HCT116 (cell line): ENCODE measurements around the gene GAD1. TPM values are rescaled to one million over a fixed set of nuclear protein-coding genes. Genes with fewer than 3 reads are reported as not detected.

Source experiments
- ATAC-seq: fragments of 200-7000 bp; cut with Tn5 transposase; 2 replicates; pipeline ENCODE4 v1.9.1; 2020; ENCODE audit warnings: mild to moderate bottlenecking, moderate library complexity
- BruUV-seq: library from RNA; stranded (reverse); fragments of 400-500 nt; replicated peaks from 2 replicates; lab custom pipeline; 2021; lab: Mats Ljungman, UMichigan
- CTCF ChIA-PET: fragments of 300-600 bp; sonication (Branson Sonifier 250); formaldehyde crosslinking; loops from one replicate; lab custom pipeline; 2021; ENCODE audit warnings: antibody characterized with exemption; lab: Charles Lee
- POLR2A ChIA-PET: fragments of 300-600, 350-600 bp; sonication (Branson Sonifier 250); formaldehyde crosslinking; loops from one replicate; lab custom pipeline; 2021; ENCODE audit warnings: antibody characterized with exemption; lab: Charles Lee
- RAD21 ChIA-PET, 2 experiments: fragments of 300-600 bp; sonication (Branson Sonifier 250); formaldehyde crosslinking; loops; one replicate each; lab custom pipeline; 2023; ENCODE audit warnings: low total read pairs in 2 of 2; ENCODE audit not compliant: uncharacterized antibody in 2 of 2, unreplicated experiment in 2 of 2, low non-redundant PET in 1 of 2; lab: Charles Lee
- DNase-seq: peaks from one replicate; pipeline ENCODE4 v3.0.0-alpha.2; 2010; ENCODE audit warnings: low read depth, low spot score
- H2AFZ ChIP-seq: fragments of 200-600 bp; shearing (Covaris generic), sonication (generic); 2 replicates; pipeline ENCODE4 v1.6.1; 2017; ENCODE audit warnings: low read depth, mixed run types, mixed read lengths, antibody characterized with exemption, low read length; ENCODE audit not compliant: poor library complexity, severe bottlenecking
- H3K27ac ChIP-seq: 2 replicates; pipeline ENCODE4 v1.5.1; 2012; ENCODE audit warnings: low read depth, low read length
- H3K27me3 ChIP-seq: fragments of 200-600 bp; sonication (generic); 2 replicates; pipeline ENCODE4 v1.6.1; 2016; ENCODE audit warnings: mixed run types, low read length, mixed read lengths; ENCODE audit not compliant: insufficient read depth
- H3K36me3 ChIP-seq, 2 experiments: fragments of 200-500 bp in 1 of 2; fragments of 200-600 bp in 1 of 2; sonication (Bioruptor generic) in 1 of 2; sonication (generic) in 1 of 2; 2 replicates each; pipeline versions ENCODE4 v1.5.1 to v1.6.1; 2014 to 2016; ENCODE audit warnings: low read length in 2 of 2, inconsistent platforms in 1 of 2, mixed read lengths in 1 of 2, mixed run types in 1 of 2; ENCODE audit not compliant: insufficient read depth in 2 of 2, control insufficient read depth in 1 of 2
- H3K4me1 ChIP-seq, 2 experiments: fragments of 200-600 bp in 1 of 2; sonication (generic) in 1 of 2; 2 replicates each; pipeline versions ENCODE4 v1.5.1 to v1.6.1; 2012 to 2017; ENCODE audit warnings: low read length in 2 of 2, inconsistent platforms in 1 of 2, mild to moderate bottlenecking in 1 of 2, mixed read lengths in 1 of 2, mixed run types in 1 of 2, moderate library complexity in 1 of 2; ENCODE audit not compliant: insufficient read depth in 2 of 2, control insufficient read depth in 1 of 2
- H3K4me2 ChIP-seq: fragments of 200-600 bp; sonication (generic); 2 replicates; pipeline ENCODE4 v1.6.1; 2017; ENCODE audit warnings: mixed run types, low read length, mixed read lengths
- H3K4me3 ChIP-seq, 2 experiments: fragments of 200-600 bp in 1 of 2; sonication (generic) in 1 of 2; replicated peaks in 1 of 2; 2 replicates each; pipeline ENCODE4 v1.5.1; 2011 to 2016; ENCODE audit warnings: low read length in 2 of 2, control low read depth in 1 of 2, low read depth in 1 of 2, mild to moderate bottlenecking in 1 of 2, mixed read lengths in 1 of 2, mixed run types in 1 of 2
- H3K79me2 ChIP-seq: fragments of 200-600 bp; sonication (generic); 2 replicates; pipeline ENCODE4 v1.6.1; 2017; ENCODE audit warnings: mild to moderate bottlenecking, mixed run types, low read length, moderate library complexity, mixed read lengths; ENCODE audit not compliant: insufficient read depth
- H3K9ac ChIP-seq: fragments of 200-600 bp; sonication (generic); 2 replicates; pipeline ENCODE4 v1.6.1; 2016; ENCODE audit warnings: low read length, mixed read lengths
- H3K9me2 ChIP-seq: fragments of 200-600 bp; sonication (generic), shearing (Covaris generic); 2 replicates; pipeline ENCODE4 v1.6.1; 2017; ENCODE audit warnings: mixed run types, mild to moderate bottlenecking, moderate library complexity; ENCODE audit not compliant: insufficient read depth
- H3K9me3 ChIP-seq, 2 experiments: fragments of 200-500 bp in 1 of 2; fragments of 200-600 bp in 1 of 2; sonication (Bioruptor generic) in 1 of 2; sonication (generic) in 1 of 2; 2 replicates each; pipeline ENCODE4 v1.6.1; 2014 to 2017; ENCODE audit warnings: low read length in 2 of 2, mixed read lengths in 2 of 2, inconsistent platforms in 1 of 2, low read depth in 1 of 2, mild to moderate bottlenecking in 1 of 2, mixed run types in 1 of 2, moderate library complexity in 1 of 2; ENCODE audit not compliant: control insufficient read depth in 1 of 2, insufficient read depth in 1 of 2
- H4K20me1 ChIP-seq: fragments of 200-600 bp; sonication (generic), shearing (Covaris generic); 2 replicates; pipeline ENCODE4 v1.6.1; 2017; ENCODE audit warnings: mixed run types, mild to moderate bottlenecking, moderate library complexity; ENCODE audit not compliant: insufficient read depth
- CBX3 ChIP-seq: IDR thresholded peaks from 2 replicates; pipeline ENCODE4 v1.6.1; 2012; ENCODE audit warnings: low read depth
- EGR1 ChIP-seq: IDR thresholded peaks from 2 replicates; pipeline ENCODE4 v1.6.1; 2012; ENCODE audit warnings: low read depth
- ELF1 ChIP-seq: IDR thresholded peaks from 2 replicates; pipeline ENCODE4 v1.6.1; 2012; ENCODE audit warnings: low read depth, borderline replicate concordance
- FOSL1 ChIP-seq: IDR thresholded peaks from 2 replicates; pipeline ENCODE4 v1.6.1; 2012; ENCODE audit warnings: low read depth
- JUND ChIP-seq: IDR thresholded peaks from 2 replicates; pipeline ENCODE4 v1.6.1; 2012
- POLR2AphosphoS5 ChIP-seq: IDR thresholded peaks from 2 replicates; pipeline ENCODE4 v1.6.1; 2011; ENCODE audit warnings: mild to moderate bottlenecking, low read depth, low read length, moderate library complexity
- ZNF274 ChIP-seq: fragments of 200-500 bp; sonication (Bioruptor generic); IDR thresholded peaks from 2 replicates; pipeline ENCODE4 v1.6.1; 2014; ENCODE audit warnings: mild to moderate bottlenecking, low read depth, low read length, inconsistent platforms
- intact Hi-C: fragments of 100-400 bp; cut with micrococcal nuclease; formaldehyde crosslinking; loops from 2 replicates; pipeline ENCODE4 v1.10.0; 2022
- total RNA-seq: library from RNA; stranded (reverse); gene quantifications from one replicate; pipeline ENCODE4 v1.2.1, GENCODE V29; 2021; ENCODE audit not compliant: unreplicated experiment
- TF ChIP-seq, protein P1 (sequence below): IDR thresholded peaks from 2 replicates; pipeline ENCODE4 v1.6.1; 2011; ENCODE audit warnings: mild to moderate bottlenecking, low read length, moderate library complexity; ENCODE audit not compliant: insufficient replicate concordance; ENCODE audit errors: extremely low read depth
- TF ChIP-seq, protein P2 (sequence below), 3 experiments: fragments of 200-600 bp in 1 of 3; sonication (generic) in 1 of 3; IDR thresholded peaks in 2 of 3; conservative IDR thresholded peaks in 1 of 3; 2 replicates each; pipeline ENCODE4 v1.5.1; 2012 to 2017; ENCODE audit warnings: low read depth in 2 of 3, low read length in 2 of 3, antibody characterized with exemption in 1 of 3, borderline replicate concordance in 1 of 3, control low read depth in 1 of 3, mild to moderate bottlenecking in 1 of 3, mixed read lengths in 1 of 3, mixed run types in 1 of 3, moderate library complexity in 1 of 3; ENCODE audit not compliant: insufficient read depth in 1 of 3
- TF ChIP-seq, protein P3 (sequence below): IDR thresholded peaks from 2 replicates; pipeline ENCODE4 v1.6.1; 2012; ENCODE audit warnings: low read depth

Gene GAD1
- total RNA-seq, 1 experiment from 2014 or later: 11.0 TPM

DNA sequence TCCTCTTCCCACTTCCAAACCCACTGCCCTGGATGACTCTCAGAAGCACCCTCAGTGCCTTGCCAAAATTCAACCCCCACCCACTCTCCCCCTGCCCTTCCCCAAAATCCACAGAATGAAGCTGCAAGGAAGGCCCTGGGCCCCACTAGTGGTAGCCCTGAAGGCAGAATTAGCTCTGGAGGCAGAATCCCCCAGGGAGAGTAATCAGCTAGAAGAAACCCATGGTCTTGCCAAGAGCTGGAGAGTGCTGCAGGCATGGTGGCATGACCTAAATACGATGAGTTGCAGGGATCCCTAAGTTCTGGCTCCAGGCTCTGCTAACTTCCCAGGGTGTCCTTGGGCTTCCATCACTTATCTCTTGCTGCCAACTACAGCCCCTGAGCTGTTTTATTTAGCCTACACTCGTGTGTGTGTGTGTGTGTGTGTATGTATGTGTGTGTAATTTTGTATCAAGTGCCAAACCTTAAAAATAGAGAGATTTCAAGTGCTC, 7.9 kb downstream of the GAD1 start:
- Histone ChIP-seq H2AFZ (no peak overlapping the region), H3K79me2 (no peaks in the 10 kb centered on the region), H3K27ac (no peak overlapping the region), H3K9me2 (no peaks in the 10 kb centered on the region), H3K9ac (no peak overlapping the region), H3K4me1 (peaks cover 0 to 4% of the 10 kb centered on the region in 2 experiments; a peak in 1 of 4 replicates), H3K4me3 (no peak overlapping the region), H3K27me3 (no peaks in the 10 kb centered on the region), H3K4me2 (no peak overlapping the region), H3K36me3 (no peaks in the 10 kb centered on the region), H3K9me3 (no peaks in the 10 kb centered on the region), H4K20me1 (no peaks in the 10 kb centered on the region)
- ChIA-PET RAD21 (no interaction called here), POLR2A (no interaction called here), CTCF (interaction anchor here (1.1 to 1.7 kb wide), 2 partner anchors 8 to 21 kb away, joined by 3 to 9 read pairs; partner anchors contain the start of gene GAD1)
- DNase-seq (no peak), ATAC-seq (no peak)
- intact Hi-C loops: no loop called here
- TF ChIP-seq POLR2AphosphoS5 (no peak), JUND (no peak)
- BruUV-seq: no TSS peak

DNA sequence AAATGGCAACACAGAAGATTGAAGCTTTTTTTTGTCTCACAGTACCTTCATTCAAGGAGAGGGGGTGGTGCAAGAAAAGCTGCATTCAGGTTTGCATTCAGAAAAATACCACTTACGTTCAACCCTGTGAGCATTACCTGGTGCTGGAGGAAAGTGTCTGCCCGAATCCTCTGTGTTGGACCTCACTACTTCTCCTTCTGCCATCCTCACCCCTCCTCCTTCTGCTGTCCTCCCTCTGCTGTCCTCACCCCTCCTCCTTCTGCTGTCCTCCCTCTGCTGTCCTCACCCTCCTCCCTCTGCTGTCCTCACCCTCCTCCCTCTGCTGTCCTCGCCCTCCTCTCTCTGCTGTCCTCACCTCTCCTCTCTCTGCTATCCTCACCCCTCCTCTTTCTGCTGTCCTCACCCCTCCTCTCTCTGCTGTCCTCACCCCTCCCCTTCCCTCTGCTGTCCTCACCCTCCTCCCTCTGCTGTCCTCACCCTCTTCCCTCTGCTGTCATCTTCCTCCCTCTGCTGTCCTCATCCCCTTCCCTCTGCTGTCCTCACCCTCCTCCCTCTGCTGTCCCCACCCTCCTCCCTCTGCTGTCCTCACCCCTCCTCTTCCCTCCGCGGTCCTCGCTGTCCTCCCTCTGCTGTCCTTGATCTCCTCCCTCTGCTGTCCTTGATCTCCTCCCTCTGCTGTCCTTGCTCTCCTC, 11.3 kb downstream of the GAD1 start:
- no peaks in the 10 kb centered on the region for H3K4me1 ChIP-seq
- H3K36me3 ChIP-seq: no peaks in the 10 kb centered on the region
- CTCF ChIA-PET: no interaction called here
- no peaks in the 10 kb centered on the region for H3K9me2 ChIP-seq
- H3K27me3 ChIP-seq: no peaks in the 10 kb centered on the region
- no peak overlapping the region for H3K27ac ChIP-seq
- H4K20me1 ChIP-seq: no peaks in the 10 kb centered on the region
- POLR2A ChIA-PET: no interaction called here
- H3K4me2 ChIP-seq: no peak overlapping the region
- no peak overlapping the region for H3K9ac ChIP-seq
- intact Hi-C loops: no loop called here
- no peaks in the 10 kb centered on the region for H3K79me2 ChIP-seq
- H3K4me3 ChIP-seq: no peak overlapping the region
- H2AFZ ChIP-seq: no peak overlapping the region
- RAD21 ChIA-PET: no interaction called here
- no TSS peak for BruUV-seq
- DNase-seq: no peak
- H3K9me3 ChIP-seq: no peaks in the 10 kb centered on the region
- ATAC-seq: no peak
- TF ChIP-seq POLR2AphosphoS5: no peak
- no peak for TF ChIP-seq FOSL1
- TF ChIP-seq, protein P1, sequence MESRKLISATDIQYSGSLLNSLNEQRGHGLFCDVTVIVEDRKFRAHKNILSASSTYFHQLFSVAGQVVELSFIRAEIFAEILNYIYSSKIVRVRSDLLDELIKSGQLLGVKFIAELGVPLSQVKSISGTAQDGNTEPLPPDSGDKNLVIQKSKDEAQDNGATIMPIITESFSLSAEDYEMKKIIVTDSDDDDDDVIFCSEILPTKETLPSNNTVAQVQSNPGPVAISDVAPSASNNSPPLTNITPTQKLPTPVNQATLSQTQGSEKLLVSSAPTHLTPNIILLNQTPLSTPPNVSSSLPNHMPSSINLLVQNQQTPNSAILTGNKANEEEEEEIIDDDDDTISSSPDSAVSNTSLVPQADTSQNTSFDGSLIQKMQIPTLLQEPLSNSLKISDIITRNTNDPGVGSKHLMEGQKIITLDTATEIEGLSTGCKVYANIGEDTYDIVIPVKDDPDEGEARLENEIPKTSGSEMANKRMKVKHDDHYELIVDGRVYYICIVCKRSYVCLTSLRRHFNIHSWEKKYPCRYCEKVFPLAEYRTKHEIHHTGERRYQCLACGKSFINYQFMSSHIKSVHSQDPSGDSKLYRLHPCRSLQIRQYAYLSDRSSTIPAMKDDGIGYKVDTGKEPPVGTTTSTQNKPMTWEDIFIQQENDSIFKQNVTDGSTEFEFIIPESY: no peak
- TF ChIP-seq ZNF274: no peak
- TF ChIP-seq, protein P2, sequence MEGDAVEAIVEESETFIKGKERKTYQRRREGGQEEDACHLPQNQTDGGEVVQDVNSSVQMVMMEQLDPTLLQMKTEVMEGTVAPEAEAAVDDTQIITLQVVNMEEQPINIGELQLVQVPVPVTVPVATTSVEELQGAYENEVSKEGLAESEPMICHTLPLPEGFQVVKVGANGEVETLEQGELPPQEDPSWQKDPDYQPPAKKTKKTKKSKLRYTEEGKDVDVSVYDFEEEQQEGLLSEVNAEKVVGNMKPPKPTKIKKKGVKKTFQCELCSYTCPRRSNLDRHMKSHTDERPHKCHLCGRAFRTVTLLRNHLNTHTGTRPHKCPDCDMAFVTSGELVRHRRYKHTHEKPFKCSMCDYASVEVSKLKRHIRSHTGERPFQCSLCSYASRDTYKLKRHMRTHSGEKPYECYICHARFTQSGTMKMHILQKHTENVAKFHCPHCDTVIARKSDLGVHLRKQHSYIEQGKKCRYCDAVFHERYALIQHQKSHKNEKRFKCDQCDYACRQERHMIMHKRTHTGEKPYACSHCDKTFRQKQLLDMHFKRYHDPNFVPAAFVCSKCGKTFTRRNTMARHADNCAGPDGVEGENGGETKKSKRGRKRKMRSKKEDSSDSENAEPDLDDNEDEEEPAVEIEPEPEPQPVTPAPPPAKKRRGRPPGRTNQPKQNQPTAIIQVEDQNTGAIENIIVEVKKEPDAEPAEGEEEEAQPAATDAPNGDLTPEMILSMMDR (IDR thresholded peaks at IDR 0.05 in 2 of 3, conservative IDR thresholded peaks at IDR 0.05 in 1 of 3; ENCODE audit: borderline replicate concordance in 1 of 3, insufficient read depth in 1 of 3, low read depth in 2 of 3, low read length in 2 of 3): no peak
- TF ChIP-seq ELF1: no peak
- TF ChIP-seq, protein P3, sequence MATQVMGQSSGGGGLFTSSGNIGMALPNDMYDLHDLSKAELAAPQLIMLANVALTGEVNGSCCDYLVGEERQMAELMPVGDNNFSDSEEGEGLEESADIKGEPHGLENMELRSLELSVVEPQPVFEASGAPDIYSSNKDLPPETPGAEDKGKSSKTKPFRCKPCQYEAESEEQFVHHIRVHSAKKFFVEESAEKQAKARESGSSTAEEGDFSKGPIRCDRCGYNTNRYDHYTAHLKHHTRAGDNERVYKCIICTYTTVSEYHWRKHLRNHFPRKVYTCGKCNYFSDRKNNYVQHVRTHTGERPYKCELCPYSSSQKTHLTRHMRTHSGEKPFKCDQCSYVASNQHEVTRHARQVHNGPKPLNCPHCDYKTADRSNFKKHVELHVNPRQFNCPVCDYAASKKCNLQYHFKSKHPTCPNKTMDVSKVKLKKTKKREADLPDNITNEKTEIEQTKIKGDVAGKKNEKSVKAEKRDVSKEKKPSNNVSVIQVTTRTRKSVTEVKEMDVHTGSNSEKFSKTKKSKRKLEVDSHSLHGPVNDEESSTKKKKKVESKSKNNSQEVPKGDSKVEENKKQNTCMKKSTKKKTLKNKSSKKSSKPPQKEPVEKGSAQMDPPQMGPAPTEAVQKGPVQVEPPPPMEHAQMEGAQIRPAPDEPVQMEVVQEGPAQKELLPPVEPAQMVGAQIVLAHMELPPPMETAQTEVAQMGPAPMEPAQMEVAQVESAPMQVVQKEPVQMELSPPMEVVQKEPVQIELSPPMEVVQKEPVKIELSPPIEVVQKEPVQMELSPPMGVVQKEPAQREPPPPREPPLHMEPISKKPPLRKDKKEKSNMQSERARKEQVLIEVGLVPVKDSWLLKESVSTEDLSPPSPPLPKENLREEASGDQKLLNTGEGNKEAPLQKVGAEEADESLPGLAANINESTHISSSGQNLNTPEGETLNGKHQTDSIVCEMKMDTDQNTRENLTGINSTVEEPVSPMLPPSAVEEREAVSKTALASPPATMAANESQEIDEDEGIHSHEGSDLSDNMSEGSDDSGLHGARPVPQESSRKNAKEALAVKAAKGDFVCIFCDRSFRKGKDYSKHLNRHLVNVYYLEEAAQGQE: no peak
- no peak for TF ChIP-seq EGR1
- no peak for TF ChIP-seq CBX3
